ENCODE results near the gene FAM83B.

GRCh38 chr6:54981647-54982046 lies 135.1 kb downstream of the FAM83B start:
- no peak for TF ChIP-seq CTCF (IDR thresholded peaks at IDR 0.05; ENCODE audit: insufficient read depth, low read depth, low read length)
- no peak for TF ChIP-seq EZH2 (IDR thresholded peaks at IDR 0.05; ENCODE audit: insufficient read depth, low read length)
